HG02852 (cell line): ENCODE results near the gene CYP2S1.

ENCODE experiments used
- ATAC-seq: cut with Tn5 transposase; IDR thresholded peaks from one replicate; pipeline ENCODE4 v1.9.1; 2021; ENCODE audit warnings: mild to moderate bottlenecking, moderate library complexity; ENCODE audit not compliant: unreplicated experiment

CYP2S1 gene

GRCh38 chr19:41255171-41255570 is 62.2 kb downstream of the CYP2S1 start:
- ATAC-seq, result no peak
